NCI-H2196 treated with DMSO at 0.1 percent for 48 hours (cell line): ENCODE measurements around the gene KDM1A.

Experiments used
- DNase-seq: peaks from one replicate; lab custom pipeline; 2025; ENCODE audit not compliant: unreplicated experiment; lab: John Stamatoyannopoulos, UW

KDM1A gene

GRCh38 chr1:23066075-23066474 lies 46.8 kb downstream of the KDM1A start:
- DNase-seq, result no peak

DNA sequence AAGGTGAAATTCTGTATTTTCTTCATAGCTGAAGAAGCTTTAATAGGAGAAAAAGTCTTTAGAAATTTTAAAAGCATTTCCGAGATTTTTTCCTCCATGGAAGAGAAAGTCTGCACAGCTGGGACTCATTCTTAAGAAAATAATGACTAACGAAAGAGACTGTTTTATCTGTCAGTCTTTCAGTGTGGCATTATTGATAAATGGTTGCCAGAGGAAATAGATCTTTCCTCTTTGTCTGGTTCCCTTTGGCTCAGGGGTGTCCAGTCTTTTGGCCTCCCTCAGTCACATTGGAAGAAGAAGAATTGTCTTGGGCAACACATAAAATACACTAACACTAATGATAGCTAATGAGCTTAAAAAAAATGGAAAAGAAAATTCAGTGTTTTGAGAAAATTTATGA lies 49.9 kb downstream of the KDM1A start:
- DNase-seq, result no peak

DNA sequence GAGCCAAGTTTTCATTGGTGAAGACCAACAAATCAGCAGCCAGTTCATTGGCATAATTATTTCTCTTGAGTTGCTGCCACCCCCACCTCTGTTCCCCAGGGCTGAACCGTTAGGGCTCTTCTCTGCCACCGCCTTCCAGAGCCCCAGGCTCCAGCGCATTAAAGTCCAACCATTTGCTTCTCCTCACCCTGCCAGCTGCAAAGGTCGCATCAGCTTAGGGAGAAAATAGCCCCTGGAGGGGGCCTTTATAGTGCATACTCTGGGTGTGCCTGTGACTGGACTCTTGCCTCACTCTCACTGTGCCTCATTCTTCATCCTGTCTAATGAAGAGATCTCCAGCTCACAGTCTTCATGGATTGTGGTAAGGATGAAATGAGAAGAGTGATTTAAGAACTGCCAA lies 50.4 kb downstream of the KDM1A start:
- no peak for DNase-seq

DNA sequence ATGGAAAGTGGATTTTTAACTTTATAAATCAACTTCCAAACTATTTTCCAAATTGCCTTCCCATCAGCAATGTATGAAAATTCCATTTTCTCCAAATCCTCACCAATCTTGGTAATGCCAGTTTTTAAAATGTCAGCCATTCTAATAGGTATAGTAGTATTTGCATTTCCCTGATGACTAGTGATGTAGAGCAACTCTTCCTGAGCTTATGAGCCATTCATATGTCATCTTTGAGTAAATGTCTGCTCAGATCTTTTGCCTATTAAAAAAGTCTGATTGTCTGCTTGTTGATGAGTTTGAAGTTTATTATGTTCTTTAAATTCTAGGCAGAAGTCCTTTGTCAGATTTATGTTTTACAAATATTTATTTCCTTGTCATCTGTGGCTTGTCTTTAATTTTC lies 54.7 kb downstream of the KDM1A start:
- DNase-seq, result no peak

DNA sequence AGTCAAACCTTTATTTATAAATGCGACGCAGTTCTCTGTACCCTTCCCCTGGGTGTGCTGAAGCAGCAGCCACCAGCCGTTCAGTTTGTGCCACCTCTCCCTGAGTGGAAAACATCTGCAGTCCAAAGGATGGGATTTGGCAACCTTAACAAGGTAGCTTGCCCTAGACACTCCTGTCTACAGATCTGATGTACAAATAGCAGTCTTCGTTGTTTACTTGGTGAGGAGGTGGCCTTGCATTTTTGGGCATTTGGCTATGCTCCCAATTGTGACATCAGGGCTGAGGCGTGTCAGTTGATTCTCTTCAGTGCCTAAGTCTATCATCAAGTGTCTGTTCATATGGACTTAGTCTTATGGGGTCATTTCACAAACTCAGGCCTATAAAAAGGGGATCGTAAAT lies 59.8 kb downstream of the KDM1A start:
- DNase-seq, result no peak

- DNase-seq, result no peak
Measured at GRCh38 chr1:23080885-23081284, 61.6 kb downstream of the KDM1A start.

DNA sequence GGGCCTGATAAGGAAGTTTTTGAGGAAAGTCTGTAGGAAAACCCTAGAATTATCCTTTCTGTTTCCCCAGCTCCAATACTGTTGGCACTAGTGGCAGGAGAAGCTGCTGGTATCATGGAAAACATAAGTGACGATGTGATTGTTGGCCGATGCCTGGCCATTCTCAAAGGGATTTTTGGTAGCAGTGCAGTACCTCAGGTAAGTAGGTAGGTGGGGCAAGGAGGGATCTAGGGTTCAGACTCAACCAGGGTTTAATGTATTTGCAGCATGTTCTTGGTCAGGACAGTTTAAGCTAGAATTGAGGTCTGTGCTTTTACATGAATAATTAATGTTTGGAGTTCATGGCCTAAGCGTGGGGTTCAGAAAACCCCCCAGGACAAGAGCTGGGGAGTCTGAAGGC lies 62.1 kb downstream of the KDM1A start:
- DNase-seq, result no peak

DNA sequence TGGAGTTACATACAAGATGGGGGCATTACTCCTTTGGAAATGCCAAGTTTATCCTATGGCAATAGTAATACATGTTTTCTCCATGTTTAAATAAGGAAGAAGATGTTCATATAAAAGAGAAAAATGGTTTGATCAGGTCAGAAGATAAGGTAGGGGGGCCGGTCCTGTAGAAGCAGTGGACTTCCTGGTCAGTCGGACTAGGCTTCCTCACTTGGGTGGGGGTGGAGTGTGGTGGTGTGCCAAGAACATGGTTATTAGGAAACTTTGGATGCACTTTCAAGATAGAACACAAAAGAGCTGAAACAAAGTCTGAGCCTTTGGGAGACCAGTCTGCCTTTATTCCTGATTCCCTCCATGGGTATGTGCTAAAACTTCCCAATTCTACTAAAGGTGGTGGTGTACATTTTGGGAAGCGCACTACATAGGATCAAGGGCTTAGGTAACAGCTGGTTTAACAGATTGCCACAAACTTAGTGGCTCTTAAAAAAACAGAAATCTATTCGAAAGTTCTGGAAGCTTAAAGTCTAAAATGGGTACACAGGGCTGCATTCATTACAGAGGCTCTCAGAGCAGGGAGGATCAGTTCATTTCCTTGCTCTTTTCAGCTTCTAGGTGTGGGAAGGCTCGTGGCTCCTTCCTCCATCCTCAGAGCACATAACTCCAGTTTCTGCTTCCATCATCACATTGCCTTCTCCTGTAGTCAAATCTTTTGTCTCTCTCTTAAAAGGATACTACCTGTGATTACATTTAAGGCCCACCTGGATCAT lies 64.6 kb downstream of the KDM1A start:
- DNase-seq, result no peak

GRCh38 chr1:23084880-23085279 lies 65.6 kb downstream of the KDM1A start:
- DNase-seq, result no peak

DNA sequence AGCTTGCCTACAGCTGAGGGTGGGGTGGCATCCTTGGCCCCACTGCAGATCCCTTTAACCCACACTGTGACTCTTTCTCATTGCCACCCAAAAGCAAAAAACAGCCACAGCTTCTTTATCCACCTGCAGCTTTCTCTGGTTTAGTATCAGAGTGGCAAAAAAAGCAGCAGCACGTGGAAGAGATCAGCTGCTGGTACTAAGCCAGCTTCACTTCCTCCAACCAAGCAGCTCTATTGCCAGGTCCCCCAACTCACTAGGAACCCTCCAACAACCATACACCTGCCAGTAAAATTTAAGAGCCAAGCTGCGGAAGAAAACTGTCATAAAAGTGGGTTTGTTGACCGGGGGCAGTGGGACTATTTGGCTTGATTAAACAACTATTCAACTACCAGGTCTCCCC lies 66.4 kb downstream of the KDM1A start:
- no peak for DNase-seq

GRCh38 chr1:23088027-23088426 lies 68.8 kb downstream of the KDM1A start:
- DNase-seq, result no peak

DNA sequence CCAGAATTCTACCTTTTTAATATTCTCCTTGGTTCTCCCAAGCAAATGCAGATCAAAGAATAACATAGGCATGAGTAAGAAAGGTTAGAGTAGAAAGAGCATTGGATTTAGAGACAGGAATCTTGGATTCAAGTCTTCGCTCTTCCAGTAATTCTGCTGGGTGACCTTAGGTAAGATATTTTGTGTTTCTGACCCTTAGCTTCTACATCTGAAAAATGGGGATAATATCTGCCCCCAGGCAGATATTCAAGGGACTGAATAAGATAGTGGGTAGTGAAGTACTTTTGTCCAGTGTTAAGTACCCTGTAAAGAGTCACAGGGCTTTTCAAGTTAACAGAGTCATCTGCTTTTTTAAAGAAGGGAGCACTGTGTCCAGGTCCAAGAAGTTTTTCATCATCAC lies 70.8 kb downstream of the KDM1A start:
- no peak for DNase-seq

DNA sequence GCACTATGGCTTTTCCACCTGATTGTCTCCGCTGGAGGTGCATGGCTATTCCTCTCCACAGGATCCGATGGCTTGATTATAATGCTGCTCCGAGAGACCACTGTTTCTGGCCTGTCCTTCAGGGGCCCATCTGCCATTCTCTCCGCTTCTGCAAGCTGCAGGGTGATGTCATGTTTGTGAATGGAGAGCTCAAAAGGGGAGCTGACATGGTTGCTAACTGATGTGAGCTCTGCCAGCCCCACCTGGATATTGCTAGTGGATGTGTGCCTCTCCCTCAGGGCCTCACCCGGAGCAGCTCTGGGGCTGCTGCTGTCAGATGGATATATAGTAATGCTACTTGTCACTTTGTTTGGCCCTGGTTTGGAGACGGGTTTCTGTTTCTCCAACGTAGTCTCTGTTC lies 72.3 kb downstream of the KDM1A start:
- no peak for DNase-seq

DNA sequence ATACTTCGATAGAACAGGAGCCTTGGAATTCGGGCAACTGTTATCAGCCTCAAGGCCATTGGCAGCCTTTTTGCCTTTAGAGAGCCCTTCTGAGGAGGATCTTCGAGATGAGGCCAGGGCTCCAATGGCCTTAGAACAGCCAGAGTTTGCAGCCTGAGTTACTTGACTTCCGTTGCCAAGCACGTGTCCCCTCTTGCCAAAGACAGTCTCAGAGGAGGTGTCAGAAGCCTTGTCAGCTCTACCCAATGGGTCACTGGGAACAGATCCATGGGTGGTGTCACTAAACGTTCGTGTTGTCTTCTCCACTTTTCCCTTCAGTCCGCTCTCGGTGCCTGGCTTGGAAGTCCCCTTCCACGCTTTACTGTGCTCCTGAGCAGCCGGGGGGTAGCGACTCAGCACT lies 73.2 kb downstream of the KDM1A start:
- DNase-seq, result no peak

DNA sequence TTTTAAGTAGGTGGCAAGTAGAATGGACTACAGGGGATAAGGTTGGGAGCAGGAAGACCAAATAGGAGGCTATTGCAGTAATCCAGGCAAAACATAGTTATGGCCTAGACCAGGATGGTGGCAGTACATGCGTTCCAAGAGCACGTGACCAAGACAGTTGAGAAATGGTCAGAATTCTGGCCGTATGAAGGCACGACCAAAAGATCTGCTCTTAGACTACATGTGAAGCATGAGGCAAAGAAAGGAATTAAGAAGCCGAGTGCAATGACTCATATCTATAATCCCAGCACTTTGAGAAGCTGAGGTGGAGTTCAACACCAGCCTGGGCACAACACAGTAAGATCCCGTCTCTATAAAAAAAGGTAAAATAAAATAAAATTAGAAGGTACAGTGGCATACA lies 78.0 kb downstream of the KDM1A start:
- DNase-seq, result no peak

- DNase-seq, result peak; percentile 32
Measured at GRCh38 chr1:23098463-23099170, 79.3 kb downstream of the KDM1A start.

GRCh38 chr1:23099171-23099536 lies 79.9 kb downstream of the KDM1A start:
- DNase-seq, result no peak

- no peak for DNase-seq
Measured at GRCh38 chr1:23100074-23100748, 80.9 kb downstream of the KDM1A start.

DNA sequence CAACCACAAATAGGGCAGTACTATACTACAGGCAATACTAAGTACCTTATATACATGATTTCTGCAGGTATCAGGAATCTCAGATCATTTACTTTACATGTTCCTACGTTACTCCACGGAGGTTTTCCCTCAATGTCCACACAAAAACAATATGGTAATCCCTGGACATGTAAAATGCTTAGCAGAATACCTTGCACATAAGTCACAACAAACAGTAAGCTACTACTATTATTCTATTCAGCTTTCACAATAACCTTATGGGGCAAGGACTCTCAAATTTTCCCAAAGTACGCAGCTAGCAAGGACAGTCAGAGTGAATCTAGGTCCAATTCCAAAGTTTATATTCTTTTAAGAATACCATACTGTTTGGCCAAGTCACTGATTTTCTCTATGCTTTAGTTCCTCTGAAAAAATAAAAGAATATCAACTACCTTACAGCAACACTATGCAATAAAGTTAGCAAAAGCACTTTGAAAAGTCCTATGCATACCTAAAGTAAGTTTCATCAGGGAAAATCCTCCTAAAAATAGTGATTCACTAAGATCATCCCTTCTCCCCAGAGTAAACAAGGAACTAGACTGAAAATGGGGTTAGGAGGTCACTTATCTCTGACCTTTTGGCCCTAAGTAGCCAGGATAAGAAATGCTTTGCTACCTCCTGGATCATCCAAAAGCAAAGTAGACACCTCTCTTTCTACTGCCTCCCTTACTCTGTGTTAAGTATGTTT lies 82.0 kb downstream of the KDM1A start:
- no peak for DNase-seq

DNA sequence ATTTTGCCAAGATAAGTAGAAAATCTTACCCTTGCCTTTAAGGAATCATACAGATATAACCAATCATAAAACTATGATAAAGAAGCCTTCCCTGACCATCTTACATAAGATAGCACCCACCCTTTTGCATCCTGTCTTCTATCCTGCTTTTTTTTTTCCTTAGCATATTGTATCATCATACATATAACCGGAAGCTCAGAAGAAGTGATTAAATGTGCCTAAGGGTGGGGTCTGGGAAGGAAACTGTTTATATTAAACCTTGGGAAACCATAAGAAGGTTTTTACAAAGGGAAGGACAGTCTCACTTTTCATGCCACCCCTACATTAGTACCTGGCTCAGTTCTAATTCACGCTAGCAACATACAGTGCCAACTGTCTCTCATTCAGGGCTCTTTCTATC lies 82.6 kb downstream of the KDM1A start:
- no peak for DNase-seq

DNA sequence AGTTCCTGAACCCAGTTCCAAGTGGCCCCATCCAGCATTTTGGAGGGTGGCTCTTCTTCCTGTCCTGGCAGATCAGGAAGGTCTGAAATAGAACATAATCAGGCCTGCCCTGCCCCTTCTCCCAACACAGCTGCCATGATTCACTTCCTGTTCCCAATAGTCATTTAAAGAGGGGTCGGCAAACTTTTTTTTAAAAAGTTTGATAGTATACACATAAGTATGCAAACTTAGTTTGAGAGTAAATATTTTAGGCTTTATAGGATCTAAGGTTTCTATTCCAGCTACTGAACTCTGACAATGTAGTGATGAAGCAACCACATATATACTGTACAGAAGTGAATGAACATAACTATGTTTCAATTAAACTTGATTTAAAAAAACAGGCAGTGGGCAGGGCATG lies 83.0 kb downstream of the KDM1A start:
- no peak for DNase-seq
